GM19452 (cell line): ENCODE results near the gene B4GALT1.

Source experiments
- ATAC-seq: cut with Tn5 transposase; IDR thresholded peaks from one replicate; pipeline ENCODE4 v1.9.1; 2021; ENCODE audit not compliant: unreplicated experiment

The B4GALT1 gene

DNA sequence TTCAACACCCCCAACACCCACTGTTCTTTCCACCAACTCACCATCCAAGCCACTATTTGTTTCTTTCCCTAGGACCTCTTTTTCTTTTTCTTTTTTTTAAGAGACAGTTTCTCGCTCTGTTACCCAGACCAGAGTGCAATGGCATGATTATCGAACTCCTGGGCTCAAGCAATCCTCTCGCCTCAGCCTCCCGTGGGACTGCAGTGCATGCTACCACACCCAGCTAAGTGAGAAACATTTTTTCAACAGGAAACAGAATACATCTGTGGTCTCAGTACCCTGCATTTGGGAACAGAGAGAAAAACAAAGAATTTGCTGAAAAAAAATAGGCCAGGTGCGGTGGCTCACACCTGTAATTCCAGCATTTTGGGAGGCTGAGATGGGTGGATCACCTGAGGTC is 24.6 kb downstream of the B4GALT1 start:
- ATAC-seq, result peak; percentile 27

DNA sequence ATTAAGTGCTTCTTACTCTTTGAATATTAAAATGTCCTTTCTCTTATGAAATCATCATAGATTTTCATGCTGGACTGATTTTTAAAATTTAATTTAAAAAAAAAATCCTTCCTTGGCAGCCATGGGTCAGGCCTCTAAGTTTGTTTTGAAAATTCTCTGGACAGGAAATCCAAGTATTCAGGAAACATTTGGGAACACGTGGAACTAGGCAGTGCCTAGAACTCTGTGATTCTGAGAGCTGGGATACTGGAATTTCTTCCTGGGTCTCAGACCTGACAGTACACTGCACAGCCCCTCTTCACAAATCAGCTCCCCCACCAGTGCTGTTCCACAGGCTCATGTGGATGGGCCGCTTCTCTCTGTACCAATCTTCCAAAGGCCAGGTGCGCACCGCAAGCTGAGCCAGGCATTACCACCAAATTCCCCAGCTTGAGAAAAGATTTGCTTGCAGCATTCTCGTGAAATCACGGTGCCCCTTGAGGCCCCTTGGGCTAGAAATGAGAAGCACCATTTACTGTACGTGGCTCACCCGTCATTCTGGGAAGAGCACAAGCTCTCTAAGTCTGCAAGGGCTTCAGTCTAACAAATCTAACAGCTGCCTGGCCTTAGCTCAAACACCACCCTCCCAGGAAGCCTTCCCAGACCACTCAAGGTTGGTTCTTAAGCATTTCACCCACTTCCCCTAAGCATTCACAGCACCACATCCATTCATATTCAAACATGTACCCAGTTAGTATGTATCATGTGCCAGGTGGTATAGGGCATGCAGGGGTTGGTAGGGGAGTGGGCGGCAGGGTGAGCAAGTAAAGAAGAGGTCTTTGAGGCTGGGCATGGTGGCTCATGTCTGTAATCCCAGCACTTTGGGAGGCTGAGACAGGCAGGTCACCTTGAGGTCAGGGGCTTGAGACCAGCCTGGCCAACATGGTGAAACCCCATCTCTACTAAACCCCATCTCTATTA is 26.5 kb downstream of the B4GALT1 start:
- no peak for ATAC-seq

GRCh38 chr9:33139421-33140228 is 27.5 kb downstream of the B4GALT1 start:
- no peak for ATAC-seq

DNA sequence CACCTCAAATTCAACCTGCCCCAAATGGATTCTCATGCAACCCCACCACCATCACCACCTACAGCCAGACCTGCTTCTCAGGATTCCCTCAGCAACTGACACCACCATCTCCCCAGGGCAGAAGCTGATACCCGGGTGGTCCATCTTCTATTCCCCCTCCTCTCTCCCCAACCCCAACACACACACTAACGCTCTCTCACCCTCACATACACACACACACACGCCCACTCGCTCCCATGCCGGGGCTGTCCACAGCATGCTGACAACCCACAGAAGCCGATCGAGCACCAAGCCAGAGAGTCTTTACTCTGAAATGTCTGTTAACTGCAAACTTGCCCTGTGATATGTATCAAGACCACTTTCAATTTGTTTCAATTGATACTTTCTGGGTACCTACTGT is 28.4 kb downstream of the B4GALT1 start:
- ATAC-seq, result no peak

DNA sequence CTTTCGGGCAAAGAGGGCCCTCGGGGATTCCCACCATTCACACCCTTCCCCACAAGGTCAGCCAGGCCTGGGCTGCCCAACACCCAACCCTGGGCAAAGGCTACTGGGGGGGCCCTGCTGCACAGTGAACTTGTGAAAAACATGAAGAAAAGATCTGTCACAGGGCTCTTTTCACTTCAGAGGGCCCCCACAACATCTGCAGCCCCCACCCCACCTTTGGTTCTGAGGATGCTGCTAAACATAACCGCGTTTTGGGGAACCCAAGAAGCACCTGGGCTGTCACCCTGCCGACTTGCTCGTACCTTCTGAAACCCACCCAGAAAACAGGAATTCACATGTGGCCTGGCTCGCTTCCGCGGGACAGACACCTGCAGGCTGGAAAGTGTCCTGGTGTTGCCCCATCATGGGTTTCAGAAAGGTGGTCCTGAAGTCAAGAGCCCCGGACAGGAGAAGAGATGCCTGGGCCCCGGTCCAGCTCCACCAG is 29.3 kb downstream of the B4GALT1 start:
- peak; percentile 29 for ATAC-seq

GRCh38 chr9:33136721-33137670 is 30.1 kb downstream of the B4GALT1 start:
- ATAC-seq, result peak; percentile 38

- no peak for ATAC-seq
Observed at GRCh38 chr9:33135470-33135958, 31.6 kb downstream of the B4GALT1 start.

GRCh38 chr9:33135031-33135461 is 32.1 kb downstream of the B4GALT1 start:
- ATAC-seq, result no peak

DNA sequence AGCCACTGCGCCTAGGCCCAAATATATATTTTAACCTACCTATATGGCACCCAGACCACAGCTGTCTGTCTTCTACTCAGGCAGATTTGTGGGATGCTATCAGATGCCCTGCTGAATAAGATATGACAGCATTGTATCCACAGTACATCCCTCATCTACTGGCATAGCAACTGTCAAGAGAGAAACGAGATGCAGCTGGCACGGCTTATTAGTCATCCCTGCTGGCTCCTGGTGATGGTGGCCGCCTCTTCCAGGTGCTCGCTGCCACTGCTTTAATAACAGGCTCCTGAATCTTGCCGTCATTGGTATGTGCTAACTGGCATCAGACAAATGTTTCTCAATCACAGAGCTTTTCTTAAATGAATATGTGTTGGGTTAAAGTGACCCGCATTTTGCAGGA is 34.0 kb downstream of the B4GALT1 start:
- ATAC-seq, result no peak

DNA sequence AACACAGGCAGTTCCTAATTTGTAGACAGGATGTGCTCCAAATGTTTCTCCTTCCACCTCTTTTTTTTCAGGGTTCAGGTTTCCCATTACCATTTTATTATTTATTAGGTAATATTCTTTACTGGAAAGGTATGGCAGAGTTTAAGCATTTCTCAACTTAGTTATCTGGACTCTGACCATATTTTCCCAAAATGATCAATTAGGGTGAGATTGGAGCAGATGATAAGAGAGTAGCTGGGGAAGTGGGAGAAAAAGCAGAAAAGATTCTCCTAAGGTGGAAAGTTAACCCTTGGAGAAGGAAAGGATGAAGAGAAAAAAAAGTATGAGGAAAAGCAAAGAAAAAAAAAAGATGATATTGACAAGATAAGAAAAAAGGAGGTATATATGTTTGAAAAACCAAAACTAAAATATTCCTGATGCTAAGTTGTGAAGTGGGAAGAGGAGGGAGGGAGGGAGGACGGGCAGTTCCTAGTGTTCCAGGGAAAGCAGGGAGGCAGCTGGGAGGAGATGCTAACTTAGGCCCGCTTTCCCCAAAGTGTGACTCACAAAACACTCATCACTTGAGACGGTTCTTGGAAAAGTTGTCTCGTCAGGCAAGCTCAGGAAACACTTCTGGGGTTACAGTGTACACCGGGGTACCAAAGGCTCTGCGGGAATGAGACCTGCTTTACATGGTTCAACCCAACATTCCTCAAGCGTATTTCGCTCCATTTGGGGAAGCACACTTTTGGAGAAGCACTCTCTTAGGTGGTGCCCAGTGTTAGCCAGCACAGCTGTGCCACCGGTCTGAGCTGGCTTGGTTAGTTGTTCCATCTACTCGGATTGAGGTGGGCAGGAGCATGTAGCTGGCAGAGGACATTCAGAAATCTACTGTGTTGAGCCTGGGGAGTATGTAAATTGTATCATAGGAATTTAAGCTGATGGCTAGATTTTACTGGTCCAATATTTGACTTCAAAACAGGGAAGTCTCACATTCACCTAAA is 35.1 kb downstream of the B4GALT1 start:
- no peak for ATAC-seq

DNA sequence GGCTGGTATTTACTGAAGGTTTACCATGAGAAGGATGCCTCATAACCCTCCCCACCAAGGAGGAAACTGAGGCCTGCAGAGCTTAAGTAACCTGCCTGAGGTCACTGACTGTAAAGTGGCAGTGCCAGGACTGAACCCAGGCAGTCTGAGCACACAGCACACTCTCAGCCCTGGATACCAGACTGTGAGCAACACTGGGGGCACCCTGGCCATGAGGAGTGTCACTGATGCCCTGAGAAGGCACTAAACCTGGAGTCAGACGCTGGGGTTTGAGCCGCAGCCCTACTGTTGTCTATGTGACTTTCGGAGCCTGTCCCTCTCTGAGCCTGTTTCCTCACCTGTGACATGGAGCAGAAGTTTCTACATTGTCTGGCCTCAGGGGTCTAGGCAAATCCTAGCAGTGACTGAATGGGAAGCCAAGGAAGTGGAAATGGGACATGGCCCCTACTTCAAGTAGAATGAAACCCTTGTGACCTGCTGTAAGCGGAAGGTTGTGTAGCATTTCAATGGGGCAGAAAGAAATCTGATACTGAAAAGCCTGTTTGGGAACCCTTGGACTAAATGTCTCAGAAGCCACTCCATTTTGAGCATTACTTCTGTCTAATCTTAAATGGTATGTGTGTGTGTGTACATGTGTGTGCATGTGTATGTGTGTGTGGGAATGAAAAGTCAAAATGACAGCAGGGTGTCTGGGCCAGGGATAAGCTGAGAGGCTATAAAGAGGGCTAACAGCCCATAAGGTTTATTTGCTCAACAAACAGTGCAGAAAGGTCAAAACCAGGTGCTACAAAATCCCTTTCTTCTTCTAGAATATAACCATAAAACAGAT is 36.0 kb downstream of the B4GALT1 start:
- ATAC-seq, result no peak

DNA sequence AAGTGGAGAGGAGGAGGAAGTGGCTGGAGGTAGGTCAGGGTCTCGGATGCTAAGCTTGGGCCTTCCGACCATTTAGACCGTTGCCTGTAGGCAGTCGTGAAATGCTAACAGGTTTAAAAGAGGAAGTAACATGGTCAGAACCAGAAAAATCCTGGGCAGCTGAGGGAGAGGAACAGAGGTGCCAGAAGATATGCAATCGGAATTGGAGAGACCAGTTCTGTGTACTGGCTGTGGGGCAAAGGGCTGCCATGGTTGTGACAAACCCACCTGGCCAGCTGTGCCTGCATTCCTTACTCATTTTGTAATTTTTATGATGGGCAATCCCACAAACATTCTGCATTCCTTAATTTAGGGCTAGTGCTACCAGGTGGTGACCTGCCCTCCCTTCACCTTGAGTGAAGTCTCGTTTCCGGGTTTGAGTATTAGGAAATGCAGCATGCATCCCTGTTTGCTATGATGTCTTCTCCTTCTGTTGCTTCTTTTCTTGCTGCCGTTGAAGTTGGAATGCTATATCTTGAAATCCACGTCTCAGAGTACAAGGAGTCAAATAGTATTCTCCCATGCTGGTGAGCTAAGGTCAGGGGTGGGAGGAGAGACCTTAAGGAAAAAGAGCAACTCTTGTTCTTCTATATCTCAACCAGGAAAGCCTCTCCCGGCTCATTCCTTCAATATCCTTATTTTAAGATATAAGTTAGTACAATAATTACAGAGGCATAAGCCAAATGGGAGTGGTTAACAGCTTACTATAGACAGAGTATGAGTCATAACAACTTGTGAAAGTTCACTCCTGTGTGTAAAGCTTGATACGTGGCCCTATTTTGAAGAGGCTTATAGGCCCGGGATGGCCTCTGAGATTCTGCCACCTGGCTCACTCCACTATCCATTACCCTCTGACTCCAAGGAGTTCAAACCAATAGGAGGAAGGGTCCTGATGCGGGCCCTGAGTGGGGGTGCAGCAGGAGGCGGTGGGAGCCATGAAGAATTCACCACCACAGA is 37.0 kb downstream of the B4GALT1 start:
- peak; percentile 65 for ATAC-seq

- no peak for ATAC-seq
Observed at GRCh38 chr9:33129251-33129885, 37.8 kb downstream of the B4GALT1 start.

- ATAC-seq, result no peak
Observed at GRCh38 chr9:33128570-33128969, 38.6 kb downstream of the B4GALT1 start.

- ATAC-seq, result no peak
Observed at GRCh38 chr9:33127881-33128280, 39.3 kb downstream of the B4GALT1 start.
